AG04450 (cell line): ENCODE data around the gene SAXO2. TPM values are rescaled to one million over a fixed set of nuclear protein-coding genes. Genes with fewer than 3 reads are reported as not detected.
"Not testable (repeated sequence)": the region's sequence is repeated elsewhere in the genome, so short reads cannot be mapped to it uniquely, and the experiment has no call there.

ENCODE experiments used
- CTCF ChIA-PET: fragments of 300-600, 350-600 bp; formaldehyde crosslinking; extraction: SDS; loops from one replicate; lab custom pipeline; 2022; ENCODE audit warnings: antibody characterized with exemption, inconsistent platforms; lab: Charles Lee
- POLR2A ChIA-PET: fragments of 350-600 bp; formaldehyde crosslinking; extraction: SDS; loops from one replicate; lab custom pipeline; 2021; ENCODE audit warnings: antibody characterized with exemption, inconsistent platforms; lab: Yijun Ruan, JAX
- DNase-seq: peaks from one replicate; pipeline ENCODE4 v3.0.0-alpha.2; 2011; ENCODE audit warnings: low read depth, low spot score
- H3K27ac ChIP-seq: one replicate; pipeline ENCODE4 v1.5.1; 2012; ENCODE audit warnings: low read depth, low read length, control low read depth
- H3K27me3 ChIP-seq: one replicate; pipeline ENCODE4 v1.6.0; 2012; ENCODE audit warnings: low read length; ENCODE audit not compliant: control insufficient read depth, insufficient read depth
- H3K4me3 ChIP-seq: 2 replicates; pipeline ENCODE4 v1.5.1; 2011; ENCODE audit warnings: mild to moderate bottlenecking, low read depth, low read length, control low read depth
- H3K9me3 ChIP-seq: 2 replicates; pipeline ENCODE4 v1.5.1; 2012; ENCODE audit warnings: low read length; ENCODE audit not compliant: control insufficient read depth, insufficient read depth
- CTCF ChIP-seq: IDR thresholded peaks from 2 replicates; pipeline ENCODE4 v1.5.1; 2011; ENCODE audit warnings: low read depth, low read length, control low read depth, inconsistent platforms
- polyA plus RNA-seq: library from polyadenylated mRNA; depleted of rRNA; stranded (reverse); fragments of >200 nt; gene quantifications from 2 replicates; pipeline ENCODE4 v1.2.3, GENCODE V29; 2011

The SAXO2 gene
- polyA plus RNA-seq, 1 experiment = 3.6 TPM

- H3K9me3 ChIP-seq = no peaks in the 10 kb centered on the region; the same call in 1 of the 2 replicates
- CTCF ChIA-PET = no interaction called here
- peaks cover 19% of the 10 kb centered on the region for H3K27me3 ChIP-seq
- H3K27ac ChIP-seq = no peak overlapping the region
- POLR2A ChIA-PET = no interaction called here
- no peak for DNase-seq
- no peak overlapping the region for H3K4me3 ChIP-seq
- TF ChIP-seq CTCF = no peak
Observed at GRCh38 chr15:82312586-82313349, 50.1 kb downstream of the SAXO2 start.

GRCh38 chr15:82313446-82313845, 50.8 kb downstream of the SAXO2 start:
- Histone ChIP-seq H3K9me3 (no peaks in the 10 kb centered on the region; the same call in 1 of the 2 replicates), H3K4me3 (no peak overlapping the region), H3K27ac (no peak overlapping the region), H3K27me3 (peaks cover 19% of the 10 kb centered on the region)
- TF ChIP-seq CTCF = no peak
- POLR2A ChIA-PET = no interaction called here
- DNase-seq = no peak
- CTCF ChIA-PET = no interaction called here

- H3K27ac ChIP-seq, CTCF ChIA-PET, DNase-seq, H3K4me3 ChIP-seq, H3K9me3 ChIP-seq, POLR2A ChIA-PET: not testable (repeated sequence)
- H3K27me3 ChIP-seq = peaks cover 14% of the 10 kb centered on the region
Observed at GRCh38 chr15:82313951-82314768, 51.5 kb downstream of the SAXO2 start.

- no peak for DNase-seq
- TF ChIP-seq CTCF = no peak
- POLR2A ChIA-PET = no interaction called here
- Histone ChIP-seq H3K27me3 (peaks cover 11% of the 10 kb centered on the region), H3K9me3 (no peaks in the 10 kb centered on the region; the same call in 1 of the 2 replicates), H3K4me3 (no peak overlapping the region), H3K27ac (no peak overlapping the region)
- CTCF ChIA-PET = no interaction called here
Observed at GRCh38 chr15:82314769-82315518, 52.3 kb downstream of the SAXO2 start.

- H3K9me3 ChIP-seq = no peaks in the 10 kb centered on the region; the same call in 1 of the 2 replicates
- TF ChIP-seq CTCF = no peak
- POLR2A ChIA-PET = no interaction called here
- DNase-seq = no peak
- no peak overlapping the region for H3K4me3 ChIP-seq
- no peak overlapping the region for H3K27ac ChIP-seq
- H3K27me3 ChIP-seq = peaks cover 4% of the 10 kb centered on the region
- CTCF ChIA-PET = no interaction called here
Observed at GRCh38 chr15:82315519-82316246, 53.1 kb downstream of the SAXO2 start.

- CTCF ChIA-PET, H3K4me3 ChIP-seq, H3K9me3 ChIP-seq, H3K27ac ChIP-seq, H3K27me3 ChIP-seq, DNase-seq, POLR2A ChIA-PET: not testable (repeated sequence)
Observed at GRCh38 chr15:82316247-82317090, 53.9 kb downstream of the SAXO2 start.
